Measurements from ENCODE around the gene PLCH2. TPM values are rescaled to one million over a fixed set of nuclear protein-coding genes. Genes with fewer than 3 reads are reported as not detected.

PLCH2 gene
- polyA plus RNA-seq, 1 donor from 2014 or later: 5.7 TPM

DNA sequence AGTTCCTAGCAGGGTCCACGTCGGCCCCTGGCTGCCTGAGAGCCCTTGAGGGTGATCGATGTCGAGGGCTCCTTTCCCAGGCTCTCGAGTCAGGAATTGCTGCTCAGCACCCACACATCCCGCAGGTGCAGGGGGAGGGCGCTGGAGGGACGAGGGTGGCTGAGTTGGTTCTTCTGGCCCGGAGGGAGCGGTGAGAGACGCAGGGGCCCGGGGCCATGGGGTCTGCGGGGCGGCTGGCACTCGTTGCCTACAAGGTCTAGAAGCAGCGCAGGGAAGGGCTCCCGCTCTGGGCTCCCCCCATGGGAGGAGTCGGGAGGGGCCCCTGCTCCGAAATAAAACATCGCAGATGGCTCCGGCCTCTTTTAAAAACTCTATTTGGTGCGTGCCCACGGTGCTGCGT is 32.1 kb downstream of the PLCH2 start:
- H3K27ac ChIP-seq (ENCODE audit: low read length): no peak overlapping the region
- no peaks in the 10 kb centered on the region for H3K27me3 ChIP-seq (ENCODE audit: insufficient read depth, low read depth, low read length)
- no peaks in the 10 kb centered on the region for H3F3A ChIP-seq (ENCODE audit: insufficient read depth, low read length, poor library complexity, severe bottlenecking)
- H3K9ac ChIP-seq (ENCODE audit: low read length): no peak overlapping the region
- no peak for TF ChIP-seq REST (IDR thresholded peaks at IDR 0.05; ENCODE audit: borderline replicate concordance)
- TF ChIP-seq MXI1 (conservative IDR thresholded peaks at IDR 0.05; ENCODE audit: poor library complexity, severe bottlenecking): no peak
- no peak for TF ChIP-seq CTCF (IDR thresholded peaks at IDR 0.05; ENCODE audit: poor library complexity, severe bottlenecking)
- no peak for TF ChIP-seq TAF1 (IDR thresholded peaks at IDR 0.05; ENCODE audit: low read depth)
- no peak for TF ChIP-seq EZH2 (IDR thresholded peaks at IDR 0.05; ENCODE audit: borderline replicate concordance, insufficient read depth, low read length, poor library complexity, severe bottlenecking)
- TF ChIP-seq SMC3 (conservative IDR thresholded peaks at IDR 0.05; ENCODE audit: poor library complexity): no peak
- TF ChIP-seq EP300 (conservative IDR thresholded peaks at IDR 0.05; ENCODE audit: poor library complexity, severe bottlenecking): no peak
- TF ChIP-seq POLR2AphosphoS5 (IDR thresholded peaks at IDR 0.05): no peak
- no peak for TF ChIP-seq RAD21 (conservative IDR thresholded peaks at IDR 0.05)
- H3K36me3 ChIP-seq (ENCODE audit: insufficient read depth, low read length): no peaks in the 10 kb centered on the region
- no peaks in the 10 kb centered on the region for H4K20me1 ChIP-seq (ENCODE audit: insufficient read depth)
- no peak overlapping the region for H3K4me2 ChIP-seq (ENCODE audit: low read length)
- no peaks in the 10 kb centered on the region for H3K9me3 ChIP-seq (ENCODE audit: low read length)
- no peak overlapping the region for H3K4me3 ChIP-seq (ENCODE audit: low read length)
- no peaks in the 10 kb centered on the region for H3K79me2 ChIP-seq (replicated peaks; ENCODE audit: insufficient read depth, low read length)
- no peak overlapping the region for H2AFZ ChIP-seq (ENCODE audit: low read depth, low read length)
- H3K9me2 ChIP-seq (ENCODE audit: insufficient read depth, low read length): no peaks in the 10 kb centered on the region

GRCh38 chr1:2508751-2509150 is 32.7 kb downstream of the PLCH2 start:
- TF ChIP-seq TAF1 (IDR thresholded peaks at IDR 0.05; ENCODE audit: low read depth): no peak
- TF ChIP-seq EZH2 (IDR thresholded peaks at IDR 0.05; ENCODE audit: borderline replicate concordance, insufficient read depth, low read length, poor library complexity, severe bottlenecking): no peak
- TF ChIP-seq REST (IDR thresholded peaks at IDR 0.05; ENCODE audit: borderline replicate concordance): no peak
- TF ChIP-seq RAD21 (conservative IDR thresholded peaks at IDR 0.05): no peak
- no peak for TF ChIP-seq POLR2AphosphoS5 (IDR thresholded peaks at IDR 0.05)
- no peak for TF ChIP-seq SMC3 (conservative IDR thresholded peaks at IDR 0.05; ENCODE audit: poor library complexity)
- no peak for TF ChIP-seq MXI1 (conservative IDR thresholded peaks at IDR 0.05; ENCODE audit: poor library complexity, severe bottlenecking)
- TF ChIP-seq CTCF (IDR thresholded peaks at IDR 0.05; ENCODE audit: poor library complexity, severe bottlenecking): no peak
- Histone ChIP-seq H3K9me3 (ENCODE audit: low read length) (no peaks in the 10 kb centered on the region), H3K36me3 (ENCODE audit: insufficient read depth, low read length) (no peaks in the 10 kb centered on the region), H3K27ac (ENCODE audit: low read length) (no peak overlapping the region), H3K27me3 (ENCODE audit: insufficient read depth, low read depth, low read length) (no peaks in the 10 kb centered on the region), H3K9ac (ENCODE audit: low read length) (no peak overlapping the region), H3K4me3 (ENCODE audit: low read length) (no peak overlapping the region), H3K79me2 (replicated peaks; ENCODE audit: insufficient read depth, low read length) (no peaks in the 10 kb centered on the region), H3F3A (ENCODE audit: insufficient read depth, low read length, poor library complexity, severe bottlenecking) (no peaks in the 10 kb centered on the region), H2AFZ (ENCODE audit: low read depth, low read length) (no peak overlapping the region), H3K9me2 (ENCODE audit: insufficient read depth, low read length) (no peaks in the 10 kb centered on the region), H4K20me1 (ENCODE audit: insufficient read depth) (no peaks in the 10 kb centered on the region), H3K4me2 (ENCODE audit: low read length) (no peak overlapping the region)
